Brain pericyte (primary cell): Measurements from ENCODE around the gene ATP8A2.

Experiments
- DNase-seq: peaks from one replicate; pipeline ENCODE4 v3.0.0-alpha.2; 2012; ENCODE audit warnings: low read depth, low spot score

Gene ATP8A2

DNA sequence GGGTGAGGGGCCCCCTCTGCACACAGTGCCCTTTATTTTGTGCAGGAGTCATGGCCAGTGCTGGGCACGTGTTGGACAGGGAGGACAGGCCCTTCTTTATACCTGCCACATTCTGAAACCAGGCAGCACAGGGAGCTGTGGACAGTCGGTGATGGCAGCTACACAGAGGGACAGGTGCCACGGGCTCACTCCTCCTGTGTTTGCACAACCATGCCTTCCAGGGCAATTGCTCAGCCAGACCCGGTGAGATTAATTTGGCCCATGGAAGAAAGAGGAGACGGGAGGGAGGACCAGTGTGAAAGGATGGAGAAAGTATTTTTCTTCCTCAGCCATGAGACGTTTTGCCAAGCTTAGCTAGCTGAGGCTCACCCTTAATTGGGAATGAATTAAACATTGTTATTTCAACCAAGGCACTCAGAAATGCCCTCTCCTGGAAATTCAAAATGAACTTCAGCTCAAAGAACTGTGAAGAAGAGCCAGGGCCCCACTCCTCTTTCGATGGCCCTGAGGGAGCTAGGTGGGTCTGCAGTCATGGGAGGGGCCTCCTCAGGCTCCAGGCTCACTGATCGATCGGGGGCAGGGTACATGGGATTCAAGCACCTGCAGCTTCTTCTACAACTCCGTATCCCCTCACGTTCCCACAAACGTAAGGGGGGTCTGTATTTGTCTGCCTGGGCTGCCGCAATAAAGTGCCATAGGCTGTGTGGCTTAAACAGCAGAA, 638.9 kb downstream of the ATP8A2 start:
- DNase-seq: no peak

DNA sequence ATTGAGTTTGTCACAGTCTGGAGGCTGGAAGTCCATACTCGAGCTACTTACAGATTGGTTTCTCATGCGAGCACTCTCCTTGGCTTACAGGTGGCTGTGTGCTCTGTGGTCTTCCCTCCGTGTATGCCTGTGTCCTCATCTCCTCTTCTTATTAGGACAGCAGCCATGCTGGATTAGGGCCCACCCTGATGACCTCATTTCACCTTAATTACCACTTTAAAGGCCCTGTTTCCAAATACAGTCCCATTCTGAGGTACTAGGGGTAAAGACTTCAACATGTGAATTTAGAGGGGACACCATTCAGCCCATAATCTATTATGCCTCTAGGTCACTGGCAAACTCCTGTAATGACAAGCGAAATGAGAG, 639.4 kb downstream of the ATP8A2 start:
- no peak for DNase-seq

- no peak for DNase-seq
These were observed 640.4 kb downstream of the ATP8A2 start for GRCh38 chr13:26011996-26012821.

- no peak for DNase-seq
These were observed 641.2 kb downstream of the ATP8A2 start for GRCh38 chr13:26012995-26013394.

DNA sequence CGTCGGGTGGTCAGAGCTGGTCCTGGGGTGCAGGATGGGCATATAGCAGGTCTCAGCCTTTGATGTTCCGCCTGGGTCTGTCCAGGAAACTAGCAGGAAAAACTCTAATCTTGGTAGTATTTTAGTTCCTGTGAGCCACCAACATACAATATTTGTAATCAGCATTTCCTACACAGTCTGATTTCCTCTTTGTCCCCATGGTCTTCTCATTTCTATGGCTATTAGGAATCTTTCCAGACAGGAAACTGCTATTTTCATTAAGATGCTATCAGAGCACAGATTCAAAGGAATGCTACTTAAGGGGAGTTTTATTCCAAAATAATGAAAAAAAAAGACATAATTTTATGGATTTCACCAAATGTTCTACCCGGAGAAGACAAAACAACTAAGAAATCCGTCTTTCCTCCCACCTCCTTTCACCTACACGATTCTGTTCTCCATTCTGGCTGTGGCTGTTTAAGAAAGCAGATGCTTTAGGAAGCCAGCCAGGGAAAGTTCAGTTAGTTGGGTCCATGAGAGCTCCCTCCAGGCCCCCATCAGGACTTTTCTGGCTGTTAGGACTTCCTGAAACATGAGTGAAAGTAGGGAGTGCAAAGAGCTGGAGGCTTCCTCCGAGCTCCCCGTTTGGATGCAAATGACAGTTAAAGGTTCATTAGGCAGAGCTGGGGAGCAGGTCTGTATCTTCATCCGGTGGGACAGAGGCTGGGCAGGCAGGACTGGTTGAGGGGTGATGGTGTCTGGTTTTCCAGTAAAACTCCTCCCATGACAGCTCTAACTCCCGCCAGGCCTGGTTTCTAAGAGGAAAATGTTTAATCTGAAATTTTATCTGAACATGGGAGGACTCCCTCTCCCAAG, 643.7 kb downstream of the ATP8A2 start:
- DNase-seq: no peak

DNA sequence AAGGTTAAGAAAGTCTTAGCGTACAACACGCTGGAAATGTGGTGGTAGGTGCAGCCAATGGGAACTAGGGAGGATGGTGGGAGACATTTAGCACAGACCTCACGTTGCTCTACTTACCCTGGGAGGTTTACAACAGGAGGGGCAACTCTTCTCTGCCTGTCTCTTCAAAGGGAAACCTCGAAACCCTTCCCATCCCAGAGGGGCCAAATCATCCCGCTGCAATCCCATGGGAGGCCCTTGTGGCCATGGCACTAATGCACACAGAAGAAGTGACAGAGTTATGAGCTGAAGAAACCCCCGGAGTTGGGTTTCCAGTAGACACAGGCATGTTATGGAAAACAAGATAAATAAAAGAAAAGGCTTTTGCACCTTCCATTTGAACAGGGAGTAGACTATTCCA, 644.4 kb downstream of the ATP8A2 start:
- no peak for DNase-seq

- no peak for DNase-seq
These were observed 645.6 kb downstream of the ATP8A2 start for GRCh38 chr13:26017196-26017921.

GRCh38 chr13:26017932-26018665, 646.3 kb downstream of the ATP8A2 start:
- no peak for DNase-seq

- no peak for DNase-seq
These were observed 647.5 kb downstream of the ATP8A2 start for GRCh38 chr13:26019251-26019650.

DNA sequence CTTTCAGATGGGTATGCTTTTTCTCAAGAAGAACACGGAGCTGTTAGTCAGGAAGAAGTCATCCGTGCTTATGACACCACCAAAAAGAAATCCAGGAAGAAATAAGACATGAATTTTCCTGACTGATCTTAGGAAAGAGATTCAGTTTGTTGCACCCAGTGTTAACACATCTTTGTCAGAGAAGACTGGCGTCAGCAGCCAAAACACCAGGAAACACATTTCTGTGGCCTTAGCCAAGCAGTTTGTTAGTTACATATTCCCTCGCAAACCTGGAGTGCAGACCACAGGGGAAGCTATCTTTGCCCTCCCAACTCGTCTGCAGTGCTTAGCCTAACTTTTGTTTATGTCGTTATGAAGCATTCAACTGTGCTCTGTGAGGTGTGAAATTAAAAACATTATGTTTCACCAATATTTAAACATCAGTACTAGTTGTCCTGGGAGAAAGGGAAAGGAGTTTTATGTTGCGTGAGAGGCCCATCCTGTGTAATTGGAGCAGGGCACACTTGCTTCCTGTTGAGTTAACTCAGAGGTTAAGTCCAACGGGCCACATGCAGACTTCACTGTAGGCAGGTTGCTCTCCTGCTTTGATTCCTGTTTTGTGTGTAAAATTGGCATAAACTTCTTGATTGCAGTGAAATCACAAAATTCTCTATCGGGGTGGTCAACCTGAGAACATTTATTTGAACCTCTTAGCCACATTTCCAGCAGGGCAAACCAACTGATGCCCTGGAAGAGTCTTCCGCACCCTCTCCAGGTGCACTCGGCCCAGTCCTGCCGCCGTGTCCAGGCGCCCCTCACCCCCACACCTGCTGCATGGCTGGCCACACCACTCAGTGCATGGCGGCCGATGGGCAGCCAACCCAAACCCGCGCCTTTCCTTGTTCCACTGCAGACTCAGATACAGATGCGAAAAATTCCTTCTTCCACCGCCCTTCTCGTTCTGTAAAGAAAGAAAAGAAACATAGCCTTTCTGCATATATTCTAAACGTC, 648.4 kb downstream of the ATP8A2 start:
- peak; percentile 68 for DNase-seq

DNA sequence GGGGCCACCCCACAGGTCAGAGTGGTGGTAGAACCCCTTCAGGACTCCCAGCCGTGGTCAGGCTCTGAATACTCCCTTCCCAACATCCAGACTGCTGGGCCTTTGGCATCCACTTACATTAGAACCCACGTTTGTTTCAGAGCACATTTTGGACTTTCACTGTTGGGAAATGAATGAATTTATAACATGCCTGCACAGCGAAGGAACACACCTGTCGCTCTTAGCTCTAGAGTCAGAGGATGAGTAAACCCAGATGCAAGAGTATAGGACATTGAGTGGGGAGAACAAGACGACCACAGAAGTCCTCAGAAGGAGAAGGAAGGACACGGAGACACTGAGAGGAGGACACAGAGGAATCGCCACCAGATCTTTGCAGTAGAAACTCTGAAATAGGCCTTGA, 649.1 kb downstream of the ATP8A2 start:
- no peak for DNase-seq

- no peak for DNase-seq
These were observed 649.7 kb downstream of the ATP8A2 start for GRCh38 chr13:26021516-26021915.

DNA sequence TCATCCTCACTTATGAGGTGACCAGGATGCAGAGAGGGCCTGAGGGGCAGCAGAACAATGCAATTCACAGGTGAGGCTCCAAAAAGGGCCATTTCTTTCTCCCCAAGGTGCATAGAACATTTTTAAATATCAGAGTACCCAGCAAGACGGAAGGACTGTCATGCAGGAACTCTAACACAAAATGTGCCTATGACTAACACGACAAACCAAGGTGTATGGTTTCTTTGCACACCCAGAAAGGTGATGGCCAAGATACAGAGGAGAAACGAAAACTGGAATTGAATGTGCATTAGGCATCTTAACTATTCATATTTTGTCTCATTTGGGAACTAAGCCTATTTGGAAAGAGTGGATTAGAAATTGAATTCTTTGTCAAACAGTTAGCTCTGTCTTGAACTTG, 650.2 kb downstream of the ATP8A2 start:
- no peak for DNase-seq

- peak; percentile 21 for DNase-seq
These were observed 650.9 kb downstream of the ATP8A2 start for GRCh38 chr13:26022538-26023292.

GRCh38 chr13:26024558-26024957, 652.8 kb downstream of the ATP8A2 start:
- no peak for DNase-seq

GRCh38 chr13:26025196-26025595, 653.4 kb downstream of the ATP8A2 start:
- no peak for DNase-seq

GRCh38 chr13:26025771-26026170, 654.0 kb downstream of the ATP8A2 start:
- no peak for DNase-seq

GRCh38 chr13:26026211-26026610, 654.4 kb downstream of the ATP8A2 start:
- no peak for DNase-seq

DNA sequence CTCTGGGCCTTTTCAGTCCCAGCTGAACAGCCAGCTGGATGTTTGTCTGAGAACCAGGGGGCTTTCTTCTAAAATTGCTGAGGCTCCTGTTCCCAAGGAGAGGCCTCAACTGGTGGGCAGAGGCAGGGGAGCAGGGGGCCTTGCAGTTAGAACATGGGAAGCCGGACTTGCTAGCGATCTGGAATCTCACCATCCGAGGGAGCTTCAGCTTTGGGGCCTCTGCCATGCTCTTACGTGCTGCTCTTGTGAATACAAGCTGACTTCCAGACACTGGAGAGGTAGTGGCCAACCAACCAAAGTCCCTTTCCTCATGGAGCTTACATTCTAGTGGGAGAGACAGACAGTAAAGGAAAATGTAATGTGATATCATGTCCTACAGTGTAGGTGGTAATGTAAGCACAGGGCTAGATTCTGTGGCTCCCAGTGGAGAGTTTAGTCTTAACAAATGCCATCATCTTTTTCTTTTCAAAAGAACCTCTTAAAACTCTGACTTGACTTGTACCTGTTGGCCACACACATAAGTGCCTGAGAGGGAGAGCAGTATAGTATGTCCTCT, 657.9 kb downstream of the ATP8A2 start:
- no peak for DNase-seq
